GM18907 (cell line): Measurements from ENCODE around the gene PAX7.

Experiments used
- ATAC-seq: cut with Tn5 transposase; IDR thresholded peaks from one replicate; pipeline ENCODE4 v1.9.1; 2021; ENCODE audit warnings: mild to moderate bottlenecking, moderate library complexity; ENCODE audit not compliant: unreplicated experiment

The PAX7 gene

GRCh38 chr1:18787825-18788385, 157.3 kb downstream of the PAX7 start:
- ATAC-seq, result no peak

DNA sequence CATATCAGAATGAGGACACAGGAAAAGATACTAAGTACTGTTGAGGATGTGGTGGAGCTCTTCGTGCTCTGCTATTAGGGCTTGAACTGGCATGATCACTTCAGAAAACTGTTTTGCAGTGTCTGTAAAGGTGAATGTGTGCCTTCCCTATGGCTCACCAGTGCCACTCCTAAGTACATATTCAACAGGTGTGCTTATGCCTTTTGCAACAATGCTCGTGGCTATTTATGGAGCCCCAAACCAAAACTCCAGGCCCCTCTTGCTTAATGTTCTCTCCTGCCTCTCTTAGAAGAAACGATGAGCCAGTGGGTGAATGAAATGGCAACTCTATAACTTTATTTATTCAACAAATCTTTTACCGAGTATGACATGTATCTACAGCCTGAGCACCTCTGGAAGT, 158.6 kb downstream of the PAX7 start:
- ATAC-seq, result no peak

- no peak for ATAC-seq
These were observed 162.1 kb downstream of the PAX7 start for GRCh38 chr1:18792747-18793146.

- no peak for ATAC-seq
These were observed 162.5 kb downstream of the PAX7 start for GRCh38 chr1:18793164-18793563.

DNA sequence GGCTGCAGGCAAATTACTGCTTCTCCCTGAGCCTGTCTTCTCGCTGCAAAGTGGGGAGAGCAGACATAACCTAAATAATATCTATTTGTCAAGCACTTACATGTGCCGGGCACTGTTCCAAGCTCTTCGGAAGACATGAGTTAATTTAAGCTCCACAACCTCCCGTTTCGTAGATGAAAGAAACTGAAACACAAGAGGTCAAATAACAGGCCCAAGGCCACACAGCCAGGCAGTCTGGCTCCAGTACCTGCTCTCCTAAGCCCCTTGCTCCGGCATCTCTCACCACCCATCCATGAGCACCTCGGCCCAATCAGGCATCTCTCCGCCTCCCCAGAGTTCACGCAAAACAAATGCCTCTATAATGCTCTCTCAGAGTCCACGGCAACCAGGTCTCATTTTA, 163.4 kb downstream of the PAX7 start:
- no peak for ATAC-seq

GRCh38 chr1:18794561-18794960, 163.9 kb downstream of the PAX7 start:
- ATAC-seq, result no peak

GRCh38 chr1:18795002-18795689, 164.5 kb downstream of the PAX7 start:
- ATAC-seq, result no peak

DNA sequence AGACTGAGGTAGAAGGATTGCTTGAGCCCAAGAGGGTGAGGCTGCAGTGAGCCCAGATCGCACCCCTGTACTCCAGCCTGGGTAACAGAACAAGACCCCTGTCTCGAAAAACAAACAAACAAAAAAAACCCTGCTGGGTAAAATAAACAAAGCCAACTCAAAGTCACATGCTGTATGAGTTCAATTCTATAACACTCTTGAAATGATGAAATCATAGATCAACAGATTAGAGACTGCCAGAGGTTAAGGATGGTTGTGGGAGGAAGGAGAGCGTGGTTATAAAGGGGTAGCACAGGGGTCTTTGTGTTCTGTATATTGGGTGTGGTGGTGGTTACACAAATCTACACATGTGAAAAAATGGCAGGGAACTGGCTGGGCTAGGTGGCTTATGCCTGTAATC, 166.3 kb downstream of the PAX7 start:
- no peak for ATAC-seq
